GM12873 (cell line): ENCODE measurements around the gene OR2B2.

Experiments used
- TF ChIP-seq, protein P1 (sequence below): IDR thresholded peaks from 2 replicates; pipeline ENCODE4 v1.5.1; 2012; ENCODE audit warnings: low read depth, mild to moderate bottlenecking, moderate library complexity, low read length, control low read depth; ENCODE audit not compliant: insufficient read depth; ENCODE audit errors: missing control alignments

The OR2B2 gene

GRCh38 chr6:27890445-27891319, 21.5 kb downstream of the OR2B2 start:
- TF ChIP-seq, protein P1, sequence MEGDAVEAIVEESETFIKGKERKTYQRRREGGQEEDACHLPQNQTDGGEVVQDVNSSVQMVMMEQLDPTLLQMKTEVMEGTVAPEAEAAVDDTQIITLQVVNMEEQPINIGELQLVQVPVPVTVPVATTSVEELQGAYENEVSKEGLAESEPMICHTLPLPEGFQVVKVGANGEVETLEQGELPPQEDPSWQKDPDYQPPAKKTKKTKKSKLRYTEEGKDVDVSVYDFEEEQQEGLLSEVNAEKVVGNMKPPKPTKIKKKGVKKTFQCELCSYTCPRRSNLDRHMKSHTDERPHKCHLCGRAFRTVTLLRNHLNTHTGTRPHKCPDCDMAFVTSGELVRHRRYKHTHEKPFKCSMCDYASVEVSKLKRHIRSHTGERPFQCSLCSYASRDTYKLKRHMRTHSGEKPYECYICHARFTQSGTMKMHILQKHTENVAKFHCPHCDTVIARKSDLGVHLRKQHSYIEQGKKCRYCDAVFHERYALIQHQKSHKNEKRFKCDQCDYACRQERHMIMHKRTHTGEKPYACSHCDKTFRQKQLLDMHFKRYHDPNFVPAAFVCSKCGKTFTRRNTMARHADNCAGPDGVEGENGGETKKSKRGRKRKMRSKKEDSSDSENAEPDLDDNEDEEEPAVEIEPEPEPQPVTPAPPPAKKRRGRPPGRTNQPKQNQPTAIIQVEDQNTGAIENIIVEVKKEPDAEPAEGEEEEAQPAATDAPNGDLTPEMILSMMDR = no peak

DNA sequence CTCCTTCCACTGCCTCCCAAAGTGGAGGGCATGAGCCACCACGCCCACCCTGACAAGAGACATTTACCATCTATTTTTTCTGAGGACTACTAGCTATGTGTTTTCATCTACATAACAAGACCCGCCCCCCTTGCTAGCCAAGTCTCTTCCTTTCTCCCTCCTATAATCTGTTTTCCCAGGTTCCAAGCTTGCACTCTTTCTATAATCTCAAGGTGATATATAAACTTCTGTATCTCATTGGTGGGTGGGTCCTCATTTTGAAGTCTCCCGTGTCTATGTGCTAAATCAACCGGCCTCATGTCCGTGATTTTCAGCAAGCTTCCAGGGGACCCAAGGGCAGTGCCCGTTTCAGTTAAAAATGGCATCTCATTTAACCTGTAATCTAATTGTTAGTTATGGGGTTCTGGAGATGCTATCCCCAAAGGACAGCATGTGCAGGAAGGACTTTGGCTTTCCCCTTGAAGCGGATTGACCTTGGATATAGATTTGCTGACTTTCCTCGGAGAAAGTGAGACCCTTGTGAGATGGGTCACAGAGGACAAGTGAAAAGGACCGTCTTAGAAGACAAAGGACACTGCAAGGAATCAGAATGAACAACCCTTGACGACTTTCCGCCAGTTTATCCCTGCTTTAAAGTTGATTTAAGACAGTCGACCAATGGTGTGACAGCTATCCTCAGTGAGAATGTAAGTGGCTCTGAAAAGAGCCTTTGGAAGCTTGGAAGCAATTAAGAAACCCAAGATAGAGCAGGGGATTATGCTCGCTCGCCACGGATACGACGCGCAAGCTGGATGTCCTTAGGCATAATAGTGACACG, 22.4 kb downstream of the OR2B2 start:
- TF ChIP-seq, protein P1 = no peak

GRCh38 chr6:27889275-27889627, 22.9 kb downstream of the OR2B2 start:
- TF ChIP-seq, protein P1 = no peak

GRCh38 chr6:27888566-27888965, 23.6 kb downstream of the OR2B2 start:
- TF ChIP-seq, protein P1 = no peak

- TF ChIP-seq, protein P1 = no peak
Measured at GRCh38 chr6:27886073-27886472, 26.1 kb downstream of the OR2B2 start.

DNA sequence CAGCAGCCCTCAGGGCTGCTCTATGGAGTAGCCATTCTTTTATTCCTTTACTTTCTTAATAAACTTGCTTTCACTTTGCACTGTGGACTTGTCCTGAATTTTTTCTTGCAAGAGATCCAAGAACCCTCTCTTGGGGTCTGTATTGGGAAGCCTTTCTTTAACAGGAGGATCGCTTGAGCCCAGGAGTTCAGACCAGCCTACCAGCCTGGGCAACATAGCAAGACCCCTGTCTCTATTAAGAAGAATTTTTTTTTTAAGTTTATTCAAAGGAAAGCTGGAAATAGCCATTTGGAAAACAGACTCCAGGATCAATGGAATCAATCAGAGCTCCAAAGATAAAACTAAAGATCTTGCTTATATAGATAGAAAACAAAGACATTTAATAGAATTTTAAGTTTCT, 29.1 kb downstream of the OR2B2 start:
- TF ChIP-seq, protein P1 = no peak

DNA sequence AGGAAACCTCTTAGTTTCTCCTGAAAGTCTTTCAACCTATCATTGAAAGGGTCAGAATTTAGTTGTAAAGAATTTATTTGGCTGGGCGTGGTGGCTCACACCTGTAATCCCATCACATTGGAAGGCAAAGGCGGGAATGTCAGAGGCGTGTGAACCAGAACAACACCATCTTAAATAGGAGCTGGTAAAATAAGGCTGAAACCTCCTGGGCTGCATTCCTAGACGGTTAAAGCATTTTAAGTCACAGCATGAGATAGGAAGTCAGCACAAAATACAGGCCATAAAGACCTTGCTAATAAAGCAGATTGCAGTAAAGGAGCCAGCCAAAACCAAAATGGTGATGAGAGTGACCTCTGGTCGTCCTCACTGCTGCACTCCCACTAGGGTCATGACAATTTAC, 29.6 kb downstream of the OR2B2 start:
- TF ChIP-seq, protein P1 = no peak
